PFSK-1 (cell line): ENCODE results near the gene NAV2.

Experiments used
- POLR2AphosphoS5 ChIP-seq: IDR thresholded peaks from 2 replicates; pipeline ENCODE4 v1.6.1; 2012; ENCODE audit warnings: low read depth, mild to moderate bottlenecking, control low read depth, low read length, moderate library complexity
- SIN3A ChIP-seq: IDR thresholded peaks from 2 replicates; pipeline ENCODE4 v1.6.1; 2012; ENCODE audit warnings: mild to moderate bottlenecking, low read length, moderate library complexity, borderline replicate concordance; ENCODE audit not compliant: insufficient read depth
- TAF1 ChIP-seq: IDR thresholded peaks from 2 replicates; pipeline ENCODE4 v1.6.1; 2012; ENCODE audit warnings: low read length, control low read depth, borderline replicate concordance; ENCODE audit not compliant: insufficient read depth

GRCh38 chr11:19768197-19768596 is 55.6 kb downstream of the NAV2 start:
- TF ChIP-seq TAF1 (no peak), POLR2AphosphoS5 (no peak), SIN3A (no peak)
